GM18870 (cell line): ENCODE measurements around the gene WBP2.

Experiments used
- ATAC-seq: cut with Tn5 transposase; IDR thresholded peaks from one replicate; pipeline ENCODE4 v1.9.1; 2021; ENCODE audit warnings: moderate library complexity; ENCODE audit not compliant: unreplicated experiment

The WBP2 gene

GRCh38 chr17:75831032-75831571, 24.0 kb downstream of the WBP2 start:
- ATAC-seq: no peak

- ATAC-seq: no peak
Observed at GRCh38 chr17:75830164-75831031, 24.7 kb downstream of the WBP2 start.

GRCh38 chr17:75829747-75830146, 25.4 kb downstream of the WBP2 start:
- ATAC-seq: no peak

GRCh38 chr17:75828741-75829140, 26.4 kb downstream of the WBP2 start:
- no peak for ATAC-seq

GRCh38 chr17:75828076-75828400, 27.1 kb downstream of the WBP2 start:
- no peak for ATAC-seq

GRCh38 chr17:75827308-75828075, 27.6 kb downstream of the WBP2 start:
- no peak for ATAC-seq

GRCh38 chr17:75826561-75827307, 28.4 kb downstream of the WBP2 start:
- no peak for ATAC-seq

GRCh38 chr17:75825748-75826370, 29.3 kb downstream of the WBP2 start:
- no peak for ATAC-seq

- ATAC-seq: no peak
Observed at GRCh38 chr17:75825149-75825552, 30.0 kb downstream of the WBP2 start.

- no peak for ATAC-seq
Observed at GRCh38 chr17:75824666-75825065, 30.5 kb downstream of the WBP2 start.

GRCh38 chr17:75824050-75824552, 31.0 kb downstream of the WBP2 start:
- ATAC-seq: no peak

GRCh38 chr17:75823257-75824041, 31.7 kb downstream of the WBP2 start:
- ATAC-seq: no peak

GRCh38 chr17:75822800-75823166, 32.4 kb downstream of the WBP2 start:
- ATAC-seq: no peak

GRCh38 chr17:75822119-75822799, 32.9 kb downstream of the WBP2 start:
- no peak for ATAC-seq

- no peak for ATAC-seq
Observed at GRCh38 chr17:75821552-75821951, 33.6 kb downstream of the WBP2 start.

- no peak for ATAC-seq
Observed at GRCh38 chr17:75820094-75821080, 34.7 kb downstream of the WBP2 start.

- no peak for ATAC-seq
Observed at GRCh38 chr17:75819678-75820077, 35.5 kb downstream of the WBP2 start.

- no peak for ATAC-seq
Observed at GRCh38 chr17:75819116-75819515, 36.0 kb downstream of the WBP2 start.
